Ramos (cell line): ENCODE data around the gene PBX4.

Experiments used
- in situ Hi-C: fragments of 300-500 bp; cut with MboI; formaldehyde crosslinking; loops from one replicate; pipeline ENCODE4 v1.14.3; 2022; ENCODE audit warnings: low sequenced_read_pairs; ENCODE audit not compliant: unreplicated experiment

The PBX4 gene

GRCh38 chr19:19544257-19544953 is 74.1 kb downstream of the PBX4 start:
- in situ Hi-C loops, result loop anchor here (25.0 kb wide), 2 partner anchors 418 to 718 kb away; no protein-coding TSS in a partner anchor

GRCh38 chr19:19543640-19544039 is 74.8 kb downstream of the PBX4 start:
- in situ Hi-C loops, result loop anchor here (25.0 kb wide), 2 partner anchors 419 to 719 kb away; no protein-coding TSS in a partner anchor

GRCh38 chr19:19543101-19543500 is 75.4 kb downstream of the PBX4 start:
- in situ Hi-C loops, result loop anchor here (25.0 kb wide), 2 partner anchors 419 to 719 kb away; no protein-coding TSS in a partner anchor

DNA sequence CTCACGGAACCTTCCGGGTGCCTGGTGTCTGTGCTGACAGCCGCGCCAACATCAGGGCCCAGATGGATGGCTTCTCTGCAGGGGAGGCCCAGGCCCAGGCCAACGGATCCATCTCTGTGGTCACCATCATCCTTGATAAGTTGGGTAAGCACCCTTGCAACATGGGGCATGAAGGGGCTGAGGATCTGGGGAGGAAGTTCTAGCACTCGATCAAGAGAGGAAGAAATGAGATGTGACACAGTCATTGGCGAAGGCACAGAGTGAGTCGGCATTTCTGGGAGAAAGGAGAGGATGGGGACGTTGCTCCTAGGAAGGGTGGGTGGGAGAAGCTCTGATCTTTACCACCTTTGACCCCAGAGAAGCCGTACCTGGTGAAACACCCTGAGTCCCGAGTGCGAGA is 76.0 kb downstream of the PBX4 start:
- in situ Hi-C loops, result loop anchor here (25.0 kb wide), 2 partner anchors 420 to 720 kb away; no protein-coding TSS in a partner anchor

GRCh38 chr19:19541616-19542015 is 76.9 kb downstream of the PBX4 start:
- in situ Hi-C loops, result loop anchor here (25.0 kb wide), 2 partner anchors 421 to 721 kb away; no protein-coding TSS in a partner anchor

DNA sequence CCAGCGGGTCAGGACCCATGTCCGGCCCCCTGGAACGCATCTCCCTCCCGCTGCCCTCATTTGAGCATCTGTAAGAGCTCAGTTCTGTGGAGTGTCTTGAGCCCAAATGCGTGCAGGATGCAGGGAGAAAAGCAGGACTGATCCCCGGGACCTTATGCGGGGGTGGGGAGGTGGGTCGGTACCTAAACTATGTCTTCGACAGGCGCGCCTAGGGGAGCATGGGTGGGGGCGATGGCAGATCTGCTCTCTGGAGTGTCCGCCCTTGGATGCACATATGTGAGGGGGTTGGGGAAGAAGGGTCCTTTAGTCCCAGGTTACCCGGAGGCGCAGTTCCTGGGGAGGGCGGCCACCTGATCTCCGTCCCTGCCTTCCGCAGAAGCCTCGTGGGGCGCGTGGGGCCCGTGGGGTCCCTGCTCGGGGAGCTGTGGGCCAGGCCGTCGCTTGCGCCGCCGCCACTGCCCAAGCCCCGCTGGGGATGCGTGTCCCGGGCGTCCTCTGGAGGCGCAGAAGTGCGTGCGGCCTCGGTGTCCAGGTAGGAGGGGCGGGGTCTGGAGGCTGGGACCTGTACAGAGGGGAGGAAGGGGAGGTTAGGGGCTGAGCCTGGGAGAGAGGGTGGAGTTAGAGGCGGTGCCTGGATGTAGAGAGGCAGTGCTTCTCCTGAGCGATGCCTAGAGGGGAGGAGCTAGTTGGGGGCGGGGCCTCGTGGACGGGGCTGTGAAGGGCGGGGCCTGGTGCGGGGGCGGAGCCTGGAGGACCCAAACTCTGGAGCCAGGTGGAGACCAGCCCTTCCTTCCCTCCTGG is 77.6 kb downstream of the PBX4 start:
- in situ Hi-C loops, result loop anchor here (25.0 kb wide), 2 partner anchors 421 to 721 kb away; no protein-coding TSS in a partner anchor

GRCh38 chr19:19540064-19540714 is 78.3 kb downstream of the PBX4 start:
- in situ Hi-C loops, result loop anchor here (25.0 kb wide), 2 partner anchors 422 to 722 kb away; no protein-coding TSS in a partner anchor

DNA sequence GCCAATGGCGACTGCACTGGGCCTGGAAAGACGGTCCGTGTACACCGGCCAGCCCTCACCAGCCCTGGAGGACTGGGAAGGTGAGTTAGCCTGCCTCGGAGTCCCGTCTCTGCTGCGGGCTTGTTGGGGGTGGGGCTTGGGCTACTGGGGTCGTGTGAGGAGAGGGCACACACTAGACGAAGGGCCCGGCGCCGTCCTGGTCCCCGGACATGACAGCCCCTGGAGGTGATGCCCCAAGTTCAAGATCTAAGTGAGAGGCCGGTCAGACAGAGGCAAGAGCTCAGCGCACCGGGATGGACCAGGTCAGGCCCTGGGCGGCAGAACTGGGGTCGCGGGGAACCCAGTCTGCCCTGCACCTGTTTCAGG is 78.8 kb downstream of the PBX4 start:
- in situ Hi-C loops, result loop anchor here (5.0 to 25.0 kb wide), 3 partner anchors 103 to 723 kb away; partner anchors contain the start of gene GMIP

- in situ Hi-C loops, result loop anchor here (5.0 to 25.0 kb wide), 3 partner anchors 104 to 724 kb away; partner anchors contain the start of gene GMIP
Observed at GRCh38 chr19:19538785-19539166, 79.7 kb downstream of the PBX4 start.

- in situ Hi-C loops, result loop anchor here (5.0 to 25.0 kb wide), 3 partner anchors 104 to 724 kb away; partner anchors contain the start of gene GMIP
Observed at GRCh38 chr19:19538061-19538784, 80.3 kb downstream of the PBX4 start, which contains the start of gene CILP2. CILP2 (plus strand) TSS chr19:19538265; CDS start chr19:19538350, 85 bp downstream.

DNA sequence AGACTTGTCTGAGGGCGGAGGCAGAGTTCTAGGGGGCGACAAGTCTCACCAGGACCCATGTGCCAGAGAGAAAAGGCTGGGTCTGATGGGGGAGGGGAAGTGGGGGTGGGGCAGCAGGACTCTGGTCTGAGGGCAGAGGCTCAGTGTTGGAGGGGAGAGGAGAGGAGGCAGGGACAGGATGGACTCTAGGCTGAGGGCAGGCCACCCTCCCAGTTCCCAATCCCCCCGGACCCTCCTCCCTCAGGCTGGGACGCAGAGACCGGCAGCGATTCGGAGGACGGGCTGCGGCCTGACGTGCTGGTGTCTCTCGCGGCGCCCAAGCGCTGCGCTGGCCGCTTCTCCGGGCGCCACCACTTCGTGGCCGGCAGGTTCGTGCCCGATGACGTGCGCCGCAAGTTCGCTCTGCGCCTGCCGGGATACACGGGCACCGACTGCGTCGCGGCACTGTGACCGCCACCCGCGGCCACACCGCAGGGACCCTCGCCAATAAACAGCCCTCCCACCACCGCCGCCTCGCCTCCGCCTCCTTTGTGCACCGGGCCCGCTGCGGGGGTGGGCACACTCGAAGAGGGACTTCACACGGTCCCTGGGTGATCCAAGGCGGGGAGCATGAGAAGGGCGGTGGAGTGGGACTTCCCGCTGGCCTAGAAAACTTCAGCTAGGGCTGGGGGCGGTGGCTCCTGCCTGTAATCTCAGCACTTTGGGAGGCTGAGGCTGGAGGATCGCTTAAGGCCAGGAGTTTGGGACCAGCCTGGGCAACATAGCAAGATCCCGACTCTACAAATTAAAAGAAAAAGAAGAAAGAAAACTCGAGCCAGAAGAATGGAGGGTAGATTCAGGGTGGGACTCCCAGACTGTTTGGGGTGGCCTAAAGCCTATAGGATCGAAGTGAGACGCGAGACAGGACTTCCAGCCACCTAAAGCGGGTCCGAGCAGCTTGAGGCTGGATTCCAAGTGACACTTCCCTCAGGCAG is 81.1 kb downstream of the PBX4 start:
- in situ Hi-C loops, result loop anchor here (5.0 to 25.0 kb wide), 3 partner anchors 105 to 725 kb away; partner anchors contain the start of gene GMIP

- in situ Hi-C loops, result loop anchor here (5.0 to 25.0 kb wide), 3 partner anchors 107 to 727 kb away; partner anchors contain the start of gene GMIP
Observed at GRCh38 chr19:19535311-19536191, 82.9 kb downstream of the PBX4 start.

- in situ Hi-C loops, result loop anchor here (5.0 to 25.0 kb wide), 3 partner anchors 108 to 728 kb away; partner anchors contain the start of gene GMIP
Observed at GRCh38 chr19:19534556-19535265, 83.8 kb downstream of the PBX4 start.

GRCh38 chr19:19533841-19534240 is 84.6 kb downstream of the PBX4 start:
- in situ Hi-C loops, result loop anchor here (25.0 kb wide), 2 partner anchors 428 to 728 kb away; no protein-coding TSS in a partner anchor

DNA sequence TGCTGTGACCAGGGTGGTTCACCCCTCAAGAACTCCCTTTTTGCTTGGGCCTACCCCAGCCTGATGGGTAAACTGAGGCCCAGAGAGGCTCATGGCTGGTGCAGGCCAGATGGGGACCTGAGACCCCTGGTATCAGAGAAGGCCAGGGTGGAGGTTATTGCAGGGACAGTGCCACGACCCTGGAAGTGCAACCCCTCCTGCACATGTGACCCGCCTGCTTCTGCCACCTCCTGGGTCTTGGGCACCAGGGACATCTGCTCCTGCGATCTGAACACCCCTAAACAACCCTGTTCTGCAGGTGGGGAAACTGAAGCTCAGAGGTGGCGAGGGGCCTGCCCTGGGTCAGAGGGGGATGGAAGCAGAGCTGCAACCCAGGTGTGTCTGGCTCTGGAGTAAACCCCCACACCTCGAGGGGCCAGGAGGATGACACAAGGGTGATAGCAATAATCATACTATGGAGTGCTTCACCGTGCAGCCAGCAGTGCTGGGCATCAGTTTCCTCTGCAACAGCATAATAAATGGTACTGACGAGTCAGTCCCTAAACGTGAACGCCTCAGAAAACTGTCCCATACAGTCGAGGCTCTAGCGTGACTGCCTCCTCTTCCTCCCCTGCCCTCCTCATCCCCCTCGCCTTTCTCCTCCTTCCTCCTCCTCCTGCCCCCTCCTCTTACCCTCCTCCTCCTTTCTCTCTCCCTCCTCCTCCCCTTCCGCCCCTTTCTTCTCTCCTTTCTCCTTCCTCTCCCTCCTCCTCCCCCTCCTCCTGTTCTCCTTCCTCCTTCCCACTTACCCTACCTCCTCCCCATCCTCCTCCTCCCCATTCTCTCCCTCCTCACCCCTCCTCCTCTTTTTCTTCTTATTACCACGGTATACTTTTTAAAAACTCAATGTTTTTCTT is 85.4 kb downstream of the PBX4 start:
- in situ Hi-C loops, result loop anchor here (25.0 kb wide), 2 partner anchors 429 to 729 kb away; no protein-coding TSS in a partner anchor
